SK-N-MC (cell line): ENCODE data around the gene RRBP1.

Experiments
- DNase-seq: peaks from one replicate; pipeline ENCODE4 v3.0.0-alpha.2; 2011; ENCODE audit warnings: low read depth, low spot score
- H3K27ac ChIP-seq: fragments of 200-600 bp; sonication (generic); 2 replicates; pipeline ENCODE4 v1.5.1; 2016; ENCODE audit warnings: mixed run types
- H3K36me3 ChIP-seq: fragments of 200-600 bp; sonication (generic); 2 replicates; pipeline ENCODE4 v1.6.1; 2017; ENCODE audit warnings: antibody characterized with exemption, low read length, mixed read lengths; ENCODE audit not compliant: insufficient read depth
- H3K4me3 ChIP-seq: fragments of 200-600 bp; sonication (generic); 2 replicates; pipeline ENCODE4 v1.5.1; 2016
- H3K9ac ChIP-seq: fragments of 200-600 bp; sonication (generic); 2 replicates; pipeline ENCODE4 v1.8.0; 2017; ENCODE audit warnings: mixed run types, mixed read lengths; ENCODE audit not compliant: insufficient read length
- H3K9me3 ChIP-seq: fragments of 200-600 bp; sonication (generic); 2 replicates; pipeline ENCODE4 v1.6.1; 2017; ENCODE audit warnings: low read depth, mild to moderate bottlenecking, antibody characterized with exemption, low read length, moderate library complexity, mixed read lengths
- EZH2 ChIP-seq: fragments of 200-600 bp; sonication (generic); IDR thresholded peaks from one replicate; pipeline ENCODE4 v1.6.1; 2017; ENCODE audit warnings: antibody characterized with exemption
- FOXP2 ChIP-seq: optimal IDR thresholded peaks from 2 replicates; pipeline ENCODE3; 2011; ENCODE audit warnings: mild to moderate bottlenecking, moderate library complexity; ENCODE audit not compliant: insufficient read depth; ENCODE audit errors: extremely low read length, control extremely low read depth
- POLR2AphosphoS5 ChIP-seq: IDR thresholded peaks from 2 replicates; pipeline ENCODE4 v1.6.1; 2012; ENCODE audit warnings: mild to moderate bottlenecking, low read depth, low read length, borderline replicate concordance

RRBP1 gene

GRCh38 chr20:17634661-17635331 lies 47.2 kb downstream of the RRBP1 start:
- Histone ChIP-seq H3K9ac (no peak overlapping the region), H3K27ac (no peak overlapping the region), H3K4me3 (no peak overlapping the region), H3K36me3 (no peaks in the 10 kb centered on the region; the same call in 1 of the 2 replicates), H3K9me3 (no peaks in the 10 kb centered on the region)
- no peak for DNase-seq
- TF ChIP-seq POLR2AphosphoS5 (no peak), FOXP2 (no peak), EZH2 (no peak)

GRCh38 chr20:17633850-17634500 lies 48.1 kb downstream of the RRBP1 start:
- H3K9ac ChIP-seq, result no peak overlapping the region
- TF ChIP-seq EZH2 (no peak), FOXP2 (no peak), POLR2AphosphoS5 (no peak)
- no peaks in the 10 kb centered on the region; the same call in 1 of the 2 replicates for H3K36me3 ChIP-seq
- no peak overlapping the region for H3K4me3 ChIP-seq
- H3K27ac ChIP-seq, result no peak overlapping the region
- no peak for DNase-seq
- no peaks in the 10 kb centered on the region for H3K9me3 ChIP-seq

GRCh38 chr20:17633221-17633849 lies 48.7 kb downstream of the RRBP1 start:
- H3K9me3 ChIP-seq, result no peaks in the 10 kb centered on the region
- no peak overlapping the region for H3K4me3 ChIP-seq
- TF ChIP-seq FOXP2 (no peak), POLR2AphosphoS5 (no peak), EZH2 (no peak)
- H3K27ac ChIP-seq, result no peak overlapping the region
- no peak overlapping the region for H3K9ac ChIP-seq
- DNase-seq, result no peak
- H3K36me3 ChIP-seq, result no peaks in the 10 kb centered on the region; the same call in 1 of the 2 replicates

GRCh38 chr20:17631576-17632319 lies 50.3 kb downstream of the RRBP1 start:
- Histone ChIP-seq H3K4me3 (no peak overlapping the region), H3K9ac (no peak overlapping the region), H3K9me3 (no peaks in the 10 kb centered on the region), H3K27ac (no peak overlapping the region), H3K36me3 (no peaks in the 10 kb centered on the region; the same call in 1 of the 2 replicates)
- no peak for TF ChIP-seq POLR2AphosphoS5
- TF ChIP-seq EZH2, result no peak
- TF ChIP-seq FOXP2, result no peak
- DNase-seq, result no peak

- Histone ChIP-seq H3K9ac (no peak overlapping the region), H3K4me3 (no peak overlapping the region), H3K36me3 (no peaks in the 10 kb centered on the region; the same call in 1 of the 2 replicates), H3K27ac (no peak overlapping the region), H3K9me3 (no peaks in the 10 kb centered on the region)
- TF ChIP-seq EZH2 (no peak), POLR2AphosphoS5 (no peak), FOXP2 (no peak)
- no peak for DNase-seq
These were observed 51.2 kb downstream of the RRBP1 start for GRCh38 chr20:17630806-17631195.

GRCh38 chr20:17630151-17630805 lies 51.8 kb downstream of the RRBP1 start:
- DNase-seq, result no peak
- Histone ChIP-seq H3K9ac (no peak overlapping the region), H3K4me3 (no peak overlapping the region), H3K36me3 (no peaks in the 10 kb centered on the region; the same call in 1 of the 2 replicates), H3K9me3 (no peaks in the 10 kb centered on the region), H3K27ac (no peak overlapping the region)
- TF ChIP-seq EZH2, result no peak
- no peak for TF ChIP-seq FOXP2
- no peak for TF ChIP-seq POLR2AphosphoS5

- TF ChIP-seq FOXP2 (no peak), EZH2 (no peak), POLR2AphosphoS5 (no peak)
- Histone ChIP-seq H3K9ac (no peak overlapping the region), H3K9me3 (no peaks in the 10 kb centered on the region), H3K4me3 (no peak overlapping the region), H3K36me3 (no peaks in the 10 kb centered on the region; the same call in 1 of the 2 replicates), H3K27ac (no peak overlapping the region)
- no peak for DNase-seq
These were observed 52.4 kb downstream of the RRBP1 start for GRCh38 chr20:17629678-17630089.

GRCh38 chr20:17629025-17629424 lies 53.0 kb downstream of the RRBP1 start:
- DNase-seq, result no peak
- no peak for TF ChIP-seq POLR2AphosphoS5
- TF ChIP-seq FOXP2, result no peak
- no peak for TF ChIP-seq EZH2
- H3K9me3 ChIP-seq, result no peaks in the 10 kb centered on the region
- H3K9ac ChIP-seq, result no peak overlapping the region
- no peaks in the 10 kb centered on the region; the same call in 1 of the 2 replicates for H3K36me3 ChIP-seq
- no peak overlapping the region for H3K27ac ChIP-seq
- H3K4me3 ChIP-seq, result no peak overlapping the region
